ENCODE measurements around the gene PEX5. TPM values are rescaled to one million over a fixed set of nuclear protein-coding genes. Genes with fewer than 3 reads are reported as not detected.

The PEX5 gene
- total RNA-seq, 2 experiments from 2014 or later: 29.7 to 30.9 TPM

DNA sequence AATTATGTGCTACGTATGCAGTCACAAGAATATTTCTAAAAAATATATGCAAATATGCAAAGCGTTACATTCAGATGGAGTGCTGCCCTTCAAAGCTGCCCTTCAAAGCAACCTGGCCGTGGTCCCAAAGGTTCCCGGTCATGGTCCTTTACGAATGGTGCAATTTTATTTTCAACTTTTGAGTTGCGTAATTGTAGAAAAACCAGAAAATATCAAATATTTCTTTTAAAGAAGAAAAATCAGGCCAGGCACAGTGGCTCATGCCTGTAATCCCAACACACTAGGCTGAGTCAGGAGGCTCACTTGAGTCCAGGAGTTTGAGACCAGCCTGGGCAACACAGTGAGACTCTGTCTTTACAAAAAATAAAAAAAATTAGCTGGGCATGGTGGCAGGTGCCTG lies 38.0 kb upstream of the PEX5 start:
- CTCF ChIA-PET: interaction anchor here (0.7 kb wide), 1 partner anchor 9 kb away, joined by 8 read pairs; no protein-coding TSS in a partner anchor
- no peak overlapping the region for H3K4me3 Mint-ChIP-seq
- intact Hi-C loops (cut with micrococcal nuclease): no loop called here

DNA sequence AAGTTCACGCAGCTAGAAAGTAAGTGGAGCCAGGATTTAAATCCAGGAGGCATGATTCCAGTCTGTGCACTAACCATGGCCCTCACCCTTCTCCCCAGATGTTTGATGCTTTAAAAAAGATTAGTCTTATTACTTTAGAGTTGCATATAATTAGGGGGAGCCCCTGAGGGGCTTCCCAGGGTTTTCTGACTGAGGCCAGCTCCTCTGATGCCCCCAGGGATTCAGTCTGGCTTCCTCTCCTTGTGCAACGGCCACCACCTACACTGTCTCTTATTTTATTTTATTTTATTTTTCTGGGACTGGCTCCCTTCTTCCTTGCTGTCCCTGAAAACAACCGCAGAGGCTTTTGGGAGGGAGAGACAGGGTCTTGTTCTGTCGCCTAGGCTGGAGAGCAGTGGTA lies 36.7 kb upstream of the PEX5 start:
- CTCF ChIA-PET: interaction anchor here (2.4 kb wide), 1 partner anchor 8 kb away, joined by 13 read pairs; no protein-coding TSS in a partner anchor
- Mint-ChIP-seq H3K9me3 (no peaks in the 10 kb centered on the region), H3K36me3 (ENCODE audit: low read depth) (peaks cover 2% of the 10 kb centered on the region), H3K4me3 (no peak overlapping the region), H3K27ac (no peak overlapping the region), H3K4me1 (ENCODE audit: low read depth) (no peaks in the 10 kb centered on the region), H3K27me3 (ENCODE audit: low read depth) (no peaks in the 10 kb centered on the region)
- intact Hi-C loops (cut with micrococcal nuclease): no loop called here
- no peak for DNase-seq

More for the DNA sequence above, 38.0 kb upstream of the PEX5 start:
- Mint-ChIP-seq H3K9me3 (no peaks in the 10 kb centered on the region), H3K4me1 (ENCODE audit: low read depth) (no peaks in the 10 kb centered on the region), H3K27ac (no peak overlapping the region), H3K27me3 (ENCODE audit: low read depth) (no peaks in the 10 kb centered on the region), H3K36me3 (ENCODE audit: low read depth) (no peaks in the 10 kb centered on the region)
- no peak for DNase-seq

DNA sequence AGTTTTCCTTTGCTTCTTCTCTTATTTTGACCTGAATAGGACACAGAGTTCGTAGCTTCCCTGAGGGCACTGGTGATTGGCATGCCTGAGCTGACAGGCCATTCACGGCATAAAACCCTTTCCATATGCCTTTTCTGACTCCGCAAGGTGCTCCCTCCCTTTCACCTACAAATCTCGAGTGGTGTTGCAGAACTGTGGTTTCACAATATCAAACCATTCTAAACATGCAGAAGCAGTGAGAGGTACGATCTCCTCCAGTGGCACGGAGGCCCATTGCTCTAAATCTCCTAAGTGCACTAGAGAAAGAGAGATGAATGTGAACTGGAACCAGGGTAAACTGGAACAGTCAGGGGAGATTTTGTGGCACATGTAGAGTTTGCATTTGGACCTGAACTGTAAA lies 35.4 kb upstream of the PEX5 start:
- Mint-ChIP-seq H3K4me1 (ENCODE audit: low read depth) (no peaks in the 10 kb centered on the region), H3K27me3 (ENCODE audit: low read depth) (no peaks in the 10 kb centered on the region), H3K4me3 (no peak overlapping the region), H3K9me3 (no peaks in the 10 kb centered on the region), H3K36me3 (ENCODE audit: low read depth) (peaks cover 2% of the 10 kb centered on the region), H3K27ac (no peak overlapping the region)
- CTCF ChIA-PET: interaction anchor here (0.7 to 2.4 kb wide), 3 partner anchors 10 to 236 kb away, joined by 3 to 13 read pairs (median 7); no protein-coding TSS in a partner anchor
- intact Hi-C loops (cut with micrococcal nuclease): no loop called here
- no peak for DNase-seq

DNA sequence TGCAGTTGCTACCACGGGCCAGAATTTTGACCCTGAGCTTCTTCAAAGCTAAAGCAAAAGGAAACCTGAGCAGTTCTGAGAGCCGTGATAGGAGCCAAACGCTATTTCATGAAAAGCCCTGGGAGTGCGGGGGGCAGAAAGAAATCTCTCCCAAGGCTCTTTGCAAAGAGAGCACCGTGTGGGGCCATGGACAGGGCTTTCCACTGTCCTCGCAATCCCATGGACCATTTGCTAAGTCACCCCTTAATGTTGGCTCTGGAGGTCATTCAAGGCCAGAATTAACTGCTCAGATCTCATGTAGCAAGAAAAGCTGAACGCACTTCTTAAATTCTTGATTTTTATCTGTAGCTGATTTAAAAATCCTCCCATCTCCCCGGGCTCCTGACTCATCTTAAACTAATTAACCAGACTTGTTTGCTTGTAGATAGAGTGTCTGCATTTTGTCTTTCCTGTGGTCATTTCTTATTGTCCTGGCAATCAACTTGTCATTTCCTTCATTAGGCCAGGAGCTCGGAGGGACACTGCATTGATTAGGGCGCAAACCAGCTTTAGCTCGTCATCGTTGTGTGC lies 34.5 kb upstream of the PEX5 start:
- no peaks in the 10 kb centered on the region for H3K9me3 Mint-ChIP-seq
- H3K27ac Mint-ChIP-seq: no peak overlapping the region
- H3K36me3 Mint-ChIP-seq (ENCODE audit: low read depth): peaks cover 2% of the 10 kb centered on the region
- no peaks in the 10 kb centered on the region for H3K4me1 Mint-ChIP-seq (ENCODE audit: low read depth)
- no peaks in the 10 kb centered on the region for H3K27me3 Mint-ChIP-seq (ENCODE audit: low read depth)
- intact Hi-C loops (cut with micrococcal nuclease): no loop called here
- H3K4me3 Mint-ChIP-seq: no peak overlapping the region
- CTCF ChIA-PET: interaction anchor here (1.0 to 2.4 kb wide), 4 partner anchors 11 to 45 kb away, joined by 3 to 13 read pairs (median 5); no protein-coding TSS in a partner anchor
- no peak for DNase-seq

DNA sequence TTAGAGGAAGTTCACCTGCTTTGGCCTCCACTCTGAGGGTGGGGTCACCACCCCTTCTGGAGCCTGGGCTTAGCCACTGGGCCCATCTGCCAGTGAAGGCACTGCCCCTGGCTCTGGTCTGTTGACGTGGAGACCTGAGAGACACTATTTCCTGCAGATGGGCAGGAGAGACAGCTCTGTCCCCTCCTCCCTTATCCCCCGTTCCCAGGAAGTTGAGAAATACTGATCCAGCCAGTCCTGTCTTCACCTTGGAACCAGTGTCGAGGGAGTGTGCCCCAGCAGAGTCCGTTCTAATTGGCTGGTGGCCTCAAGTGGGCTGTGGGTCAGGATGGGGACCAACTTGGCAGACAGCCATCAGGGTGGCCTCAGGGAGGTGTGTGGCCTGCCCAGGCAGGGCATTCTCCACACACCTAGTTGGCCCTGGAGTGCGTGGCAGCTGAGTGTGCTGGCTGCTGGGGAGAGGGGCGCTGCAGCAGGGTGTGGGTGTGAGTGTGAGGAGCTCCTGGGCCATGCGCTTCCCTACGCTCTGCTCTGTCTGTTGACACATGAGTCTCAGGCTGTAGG lies 33.9 kb upstream of the PEX5 start:
- H3K36me3 Mint-ChIP-seq (ENCODE audit: low read depth): peaks cover 2% of the 10 kb centered on the region
- H3K27me3 Mint-ChIP-seq (ENCODE audit: low read depth): no peaks in the 10 kb centered on the region
- intact Hi-C loops (cut with micrococcal nuclease): no loop called here
- H3K4me1 Mint-ChIP-seq (ENCODE audit: low read depth): no peaks in the 10 kb centered on the region
- H3K9me3 Mint-ChIP-seq: no peaks in the 10 kb centered on the region
- no peak overlapping the region for H3K27ac Mint-ChIP-seq
- CTCF ChIA-PET: interaction anchor here (1.0 to 1.2 kb wide), 2 partner anchors 16 to 46 kb away, joined by 3 read pairs; no protein-coding TSS in a partner anchor
- DNase-seq: no peak
- H3K4me3 Mint-ChIP-seq: no peak overlapping the region

DNA sequence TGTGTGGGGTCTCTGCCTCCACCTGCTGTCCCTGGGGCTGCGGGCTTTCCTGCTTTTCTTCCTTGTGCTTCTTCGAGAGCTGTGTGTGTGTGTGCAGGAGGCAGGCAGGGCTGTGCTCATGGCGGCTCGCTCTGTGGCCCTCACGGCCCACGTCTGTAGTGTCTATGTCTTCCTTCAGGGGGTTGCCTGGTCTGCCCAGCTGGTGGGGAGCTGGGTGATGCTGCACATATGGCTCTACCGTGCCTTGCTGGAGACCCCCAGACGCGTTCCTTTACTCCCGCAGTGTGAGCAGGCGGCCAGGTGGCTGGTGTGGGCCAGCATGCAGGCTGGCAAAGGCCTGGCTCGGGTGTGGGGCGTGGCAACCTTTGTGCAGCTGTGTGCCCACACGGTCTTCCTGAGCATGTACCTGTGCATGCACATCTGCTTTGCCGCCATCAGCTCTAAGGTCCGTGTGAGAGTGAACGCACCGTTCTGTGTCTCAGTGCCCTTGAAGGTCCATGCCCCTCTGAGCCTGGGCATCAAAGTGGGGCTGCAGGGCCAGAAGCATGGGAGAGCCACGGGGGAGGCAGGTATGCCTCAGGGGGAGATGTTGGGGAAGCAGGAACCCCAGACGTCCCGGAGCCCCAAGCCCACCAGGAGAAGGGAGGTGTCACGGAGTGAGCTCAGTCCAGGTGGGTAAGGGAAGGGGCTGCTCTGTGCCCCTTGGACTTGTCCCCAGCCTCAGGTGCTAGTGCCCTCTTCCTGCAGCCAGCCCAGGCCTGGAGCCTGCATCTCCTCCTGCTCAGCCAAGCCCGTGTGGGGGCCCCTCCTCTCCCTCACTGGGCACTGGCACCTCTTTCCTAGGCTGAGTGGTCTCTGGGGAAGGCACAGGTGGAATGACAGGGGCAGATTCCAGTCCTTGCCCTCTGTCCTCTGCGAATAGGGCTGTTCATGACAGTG lies 33.0 kb upstream of the PEX5 start:
- CTCF ChIA-PET: interaction anchor here (1.2 kb wide), 1 partner anchor 47 kb away, joined by 3 read pairs; no protein-coding TSS in a partner anchor
- Mint-ChIP-seq H3K4me1 (ENCODE audit: low read depth) (no peaks in the 10 kb centered on the region), H3K4me3 (no peak overlapping the region), H3K27me3 (ENCODE audit: low read depth) (no peaks in the 10 kb centered on the region), H3K9me3 (no peaks in the 10 kb centered on the region), H3K27ac (no peak overlapping the region), H3K36me3 (ENCODE audit: low read depth) (peaks cover 2% of the 10 kb centered on the region)
- intact Hi-C loops (cut with micrococcal nuclease): no loop called here
- no peak for DNase-seq

DNA sequence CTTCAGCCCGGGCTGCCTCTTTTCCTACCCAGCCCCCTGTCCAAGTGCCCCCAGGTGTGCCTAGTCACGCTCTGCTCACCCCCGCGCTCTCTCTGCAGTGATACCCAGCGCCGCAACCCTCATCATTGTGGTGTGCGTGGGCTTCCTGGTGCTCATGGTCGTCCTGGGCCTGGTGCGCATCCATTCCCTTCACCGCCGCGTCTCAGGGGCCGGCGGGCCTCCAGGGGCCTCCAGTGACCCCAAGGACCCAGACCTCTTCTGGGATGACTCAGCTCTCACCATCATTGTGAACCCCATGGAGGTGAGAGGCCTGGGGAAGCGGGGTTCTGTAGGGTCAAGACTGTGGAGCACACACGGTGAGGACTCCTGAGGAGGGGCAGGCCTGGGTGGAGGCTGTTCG lies 32.1 kb upstream of the PEX5 start:
- no peak for DNase-seq
- no peaks in the 10 kb centered on the region for H3K4me1 Mint-ChIP-seq (ENCODE audit: low read depth)
- H3K27me3 Mint-ChIP-seq (ENCODE audit: low read depth): no peaks in the 10 kb centered on the region
- no peaks in the 10 kb centered on the region for H3K9me3 Mint-ChIP-seq
- no peak overlapping the region for H3K4me3 Mint-ChIP-seq
- CTCF ChIA-PET: no interaction called here
- intact Hi-C loops (cut with micrococcal nuclease): no loop called here
- peaks cover 2% of the 10 kb centered on the region for H3K36me3 Mint-ChIP-seq (ENCODE audit: low read depth)
- no peak overlapping the region for H3K27ac Mint-ChIP-seq

DNA sequence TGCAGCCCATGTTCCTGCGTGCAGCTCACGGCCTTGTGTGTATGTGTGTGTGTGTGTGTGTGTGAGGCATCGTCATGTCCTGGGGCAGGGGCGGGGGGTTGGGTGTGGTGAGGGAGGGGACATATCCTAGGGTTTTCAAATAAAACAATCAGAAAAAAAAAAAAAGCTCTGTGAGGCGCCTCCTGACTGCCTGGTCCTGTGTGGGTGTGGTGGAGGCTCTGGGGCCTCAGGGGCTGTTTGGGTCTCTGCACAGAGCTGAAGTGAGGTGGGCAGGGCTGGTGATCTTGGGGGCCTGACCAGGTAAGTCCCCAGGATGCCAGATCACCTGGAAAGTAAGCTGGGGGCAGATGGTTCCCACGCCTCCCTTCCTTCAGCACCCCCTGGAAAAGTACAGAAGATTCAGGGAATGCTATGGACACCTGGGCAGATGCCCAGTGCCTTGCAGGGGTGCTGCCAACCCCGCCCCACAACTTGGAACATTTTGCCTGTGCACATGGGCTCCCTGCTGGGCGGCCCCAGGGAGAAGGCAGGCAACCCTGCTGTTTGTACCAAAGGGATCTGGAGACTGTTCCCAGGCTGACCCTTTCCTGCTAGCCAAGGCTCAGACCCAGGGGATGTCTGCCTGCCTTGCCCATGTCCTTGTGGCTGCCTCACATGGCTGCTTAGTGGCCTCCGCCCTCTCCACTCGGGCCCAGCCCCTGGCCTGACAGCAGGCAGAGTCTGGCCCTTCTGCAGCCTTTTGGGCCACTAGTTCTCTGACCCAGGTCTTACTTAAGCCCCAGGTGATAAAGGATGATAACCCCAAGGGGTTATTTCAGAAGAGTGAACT lies 30.5 kb upstream of the PEX5 start:
- Mint-ChIP-seq H3K27ac (no peak overlapping the region), H3K4me3 (no peak overlapping the region), H3K4me1 (ENCODE audit: low read depth) (peaks cover 8% of the 10 kb centered on the region), H3K36me3 (ENCODE audit: low read depth) (peaks cover 2% of the 10 kb centered on the region), H3K27me3 (ENCODE audit: low read depth) (peaks cover 7% of the 10 kb centered on the region), H3K9me3 (no peaks in the 10 kb centered on the region)
- DNase-seq: no peak
- CTCF ChIA-PET: no interaction called here
- intact Hi-C loops (cut with micrococcal nuclease): no loop called here

DNA sequence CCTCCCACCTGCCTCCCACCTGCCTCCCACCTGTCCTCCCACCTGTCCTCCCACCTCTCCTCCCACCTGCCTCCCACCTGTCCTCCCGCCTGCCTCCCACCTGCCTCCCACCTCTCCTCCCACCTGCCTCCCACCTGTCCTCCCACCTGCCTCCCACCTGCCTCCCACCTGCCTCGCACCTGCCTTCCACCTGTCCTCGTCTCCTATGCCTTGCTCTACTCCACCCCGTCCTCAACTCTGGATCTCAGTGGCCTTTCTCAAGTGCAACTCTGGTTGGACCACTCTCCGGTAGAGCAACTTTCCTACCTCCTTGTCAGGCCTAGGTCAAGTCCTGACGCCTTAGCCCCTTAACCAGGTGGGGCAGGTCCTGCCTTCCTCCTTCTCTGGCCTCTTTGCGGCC lies 29.3 kb upstream of the PEX5 start:
- intact Hi-C loops (cut with micrococcal nuclease): no loop called here
- CTCF ChIA-PET: no interaction called here
- no peak overlapping the region for H3K4me3 Mint-ChIP-seq
- H3K36me3 Mint-ChIP-seq (ENCODE audit: low read depth): peaks cover 2% of the 10 kb centered on the region
- no peak overlapping the region for H3K27ac Mint-ChIP-seq
- DNase-seq: no peak
- no peaks in the 10 kb centered on the region for H3K9me3 Mint-ChIP-seq
- peaks cover 8% of the 10 kb centered on the region for H3K4me1 Mint-ChIP-seq (ENCODE audit: low read depth)
- H3K27me3 Mint-ChIP-seq (ENCODE audit: low read depth): peaks cover 7% of the 10 kb centered on the region

DNA sequence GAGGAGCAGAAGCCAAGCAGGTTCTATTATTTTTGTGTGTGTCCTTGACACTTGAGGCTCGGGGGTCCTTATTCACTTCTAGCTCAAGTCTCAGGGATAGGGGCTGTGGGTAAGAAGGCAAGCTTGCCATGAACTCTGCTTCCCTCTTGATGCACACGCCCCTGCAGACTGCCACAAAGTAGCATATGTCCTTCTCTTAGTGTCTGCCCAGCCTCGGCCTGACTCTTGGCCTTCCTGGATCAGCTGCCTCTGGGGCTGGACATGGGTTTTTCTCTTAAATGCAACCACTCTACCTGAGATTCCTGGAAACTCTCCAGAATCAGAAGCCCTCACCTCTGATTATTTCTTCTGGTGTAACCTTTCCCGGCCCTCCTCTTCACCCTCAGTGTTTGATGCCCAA lies 28.2 kb upstream of the PEX5 start:
- no peak for DNase-seq
- Mint-ChIP-seq H3K27me3 (ENCODE audit: low read depth) (peaks cover 7% of the 10 kb centered on the region), H3K36me3 (ENCODE audit: low read depth) (peaks cover 2% of the 10 kb centered on the region), H3K9me3 (no peaks in the 10 kb centered on the region), H3K4me1 (ENCODE audit: low read depth) (peaks cover 8% of the 10 kb centered on the region), H3K4me3 (no peak overlapping the region), H3K27ac (no peak overlapping the region)
- CTCF ChIA-PET: interaction anchor here (0.8 kb wide), 2 partner anchors 21 to 142 kb away, joined by 3 to 5 read pairs; partner anchors contain the start of gene ACSM4
- intact Hi-C loops (cut with micrococcal nuclease): no loop called here

DNA sequence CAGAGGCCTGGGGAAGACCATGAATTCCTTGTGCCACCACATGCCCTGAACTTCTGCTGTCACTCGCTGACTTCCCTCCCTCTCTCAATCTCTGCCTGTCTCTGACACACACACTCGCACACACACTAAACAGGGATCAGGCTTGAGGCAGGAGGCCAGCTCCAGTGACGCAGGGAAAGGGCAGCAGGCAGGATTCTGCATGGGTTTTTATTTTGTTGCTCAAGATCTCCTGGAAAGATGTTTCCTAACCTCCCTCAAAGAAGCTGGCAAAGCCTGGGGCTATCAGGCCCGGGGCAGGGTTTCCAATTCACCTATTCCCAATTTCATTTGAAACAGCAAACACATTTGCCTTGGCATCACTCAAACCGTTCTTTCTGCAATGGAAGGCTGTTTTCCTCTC lies 27.7 kb upstream of the PEX5 start:
- Mint-ChIP-seq H3K27me3 (ENCODE audit: low read depth) (peaks cover 7% of the 10 kb centered on the region), H3K9me3 (no peaks in the 10 kb centered on the region), H3K4me1 (ENCODE audit: low read depth) (peaks cover 8% of the 10 kb centered on the region), H3K36me3 (ENCODE audit: low read depth) (peaks cover 2% of the 10 kb centered on the region), H3K4me3 (no peak overlapping the region), H3K27ac (no peak overlapping the region)
- CTCF ChIA-PET: interaction anchor here (0.7 to 1.6 kb wide), 5 partner anchors 11 to 131 kb away, joined by 3 to 9 read pairs (median 5); no protein-coding TSS in a partner anchor
- DNase-seq: no peak
- intact Hi-C loops (cut with micrococcal nuclease): loop anchor here (1.0 kb wide), 1 partner anchor 26 kb away; no protein-coding TSS in a partner anchor
